ENCODE data around the gene TGFBR3L.

The TGFBR3L gene

GRCh38 chr19:7870571-7871436 lies 43.8 kb upstream of the TGFBR3L start:
- no peak overlapping the region for H3K9ac ChIP-seq
- H2AFZ ChIP-seq (ENCODE audit: low read depth): peak overlapping the region; percentile 61
- no peaks in the 10 kb centered on the region; the same call in 1 of the 2 replicates for H3K27me3 ChIP-seq (ENCODE audit: insufficient read depth, low read depth)
- peaks cover 25% of the 10 kb centered on the region for H3K4me1 ChIP-seq (ENCODE audit: low read depth, poor library complexity, severe bottlenecking)
- no peaks in the 10 kb centered on the region for H4K20me1 ChIP-seq (ENCODE audit: insufficient read depth)
- no peaks in the 10 kb centered on the region for H3K79me2 ChIP-seq (ENCODE audit: insufficient read depth, low read depth)
- H3K4me3 ChIP-seq (IDR thresholded peaks at IDR 0.05; ENCODE audit: insufficient read depth, low read depth, low read length): no peak overlapping the region
- peak overlapping the region; percentile 41; the same call in 1 of the 2 replicates for H3K27ac ChIP-seq
- TF ChIP-seq CTCF (conservative IDR thresholded peaks at IDR 0.05; ENCODE audit: low read depth, low read length): no peak
- peak overlapping the region; percentile 77; the same call in 1 of the 2 replicates for H3K4me2 ChIP-seq
- H3K36me3 ChIP-seq (ENCODE audit: insufficient read depth): no peaks in the 10 kb centered on the region

DNA sequence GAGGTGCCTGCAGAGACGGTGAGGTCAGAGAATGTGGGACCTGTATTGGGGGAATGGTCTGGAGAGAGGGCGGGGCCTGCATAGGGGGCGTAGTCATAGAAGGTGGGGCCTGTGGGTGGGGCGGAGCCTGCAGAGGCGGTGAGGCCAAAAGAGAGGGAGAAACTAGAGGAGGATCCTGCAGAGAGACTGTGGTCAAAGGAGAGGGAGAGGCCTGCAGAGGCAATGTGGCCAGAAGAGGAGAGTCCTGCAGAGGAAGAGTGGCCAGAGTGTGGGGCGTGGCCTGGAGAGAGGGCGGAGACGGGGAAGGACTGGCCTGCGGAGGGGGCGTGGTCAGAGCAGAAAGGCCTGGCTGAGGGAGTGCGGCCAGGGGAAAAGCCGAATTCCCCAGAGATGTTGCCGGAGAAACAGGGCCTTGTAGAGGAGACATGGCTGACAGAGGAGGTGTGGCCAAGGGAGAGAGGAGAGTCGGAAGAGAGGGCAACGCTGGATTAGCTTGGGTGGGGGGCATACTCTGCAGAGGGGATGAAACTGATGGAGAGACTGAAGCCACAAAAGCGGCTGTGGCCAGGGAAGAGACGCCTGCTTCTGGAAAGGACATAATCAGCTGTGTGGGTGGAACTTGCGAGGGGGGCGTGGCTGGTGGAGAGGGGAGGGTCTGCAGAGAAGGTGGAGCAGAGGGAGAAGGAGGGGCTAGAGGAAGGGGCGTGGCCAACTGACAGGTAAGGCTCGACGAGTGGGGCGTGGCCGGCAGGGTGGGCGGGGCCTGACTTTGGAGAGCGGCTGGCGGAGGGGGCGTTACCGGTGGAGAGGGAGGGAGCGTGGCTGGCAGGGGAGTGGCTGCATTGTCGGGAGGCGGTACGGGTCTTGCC lies 43.0 kb upstream of the TGFBR3L start:
- H3K4me2 ChIP-seq: peak overlapping the region; percentile 77
- H3K27me3 ChIP-seq (ENCODE audit: insufficient read depth, low read depth): no peaks in the 10 kb centered on the region; the same call in 1 of the 2 replicates
- peak overlapping the region; percentile 41; the same call in 1 of the 2 replicates for H3K27ac ChIP-seq
- no peaks in the 10 kb centered on the region for H3K36me3 ChIP-seq (ENCODE audit: insufficient read depth)
- H3K4me1 ChIP-seq (ENCODE audit: low read depth, poor library complexity, severe bottlenecking): peaks cover 25% of the 10 kb centered on the region
- TF ChIP-seq CTCF (conservative IDR thresholded peaks at IDR 0.05; ENCODE audit: low read depth, low read length): no peak
- no peak overlapping the region for H3K4me3 ChIP-seq (IDR thresholded peaks at IDR 0.05; ENCODE audit: insufficient read depth, low read depth, low read length)
- no peaks in the 10 kb centered on the region for H4K20me1 ChIP-seq (ENCODE audit: insufficient read depth)
- H3K9ac ChIP-seq: no peak overlapping the region
- H2AFZ ChIP-seq (ENCODE audit: low read depth): peak overlapping the region; percentile 61
- H3K79me2 ChIP-seq (ENCODE audit: insufficient read depth, low read depth): no peaks in the 10 kb centered on the region

GRCh38 chr19:7872306-7873204 lies 42.1 kb upstream of the TGFBR3L start:
- TF ChIP-seq CTCF (conservative IDR thresholded peaks at IDR 0.05; ENCODE audit: low read depth, low read length): no peak
- peak overlapping the region; percentile 77 for H3K4me2 ChIP-seq
- H3K4me1 ChIP-seq (ENCODE audit: low read depth, poor library complexity, severe bottlenecking): peaks cover 25% of the 10 kb centered on the region
- no peaks in the 10 kb centered on the region; the same call in 1 of the 2 replicates for H3K27me3 ChIP-seq (ENCODE audit: insufficient read depth, low read depth)
- H4K20me1 ChIP-seq (ENCODE audit: insufficient read depth): no peaks in the 10 kb centered on the region
- H2AFZ ChIP-seq (ENCODE audit: low read depth): peak overlapping the region; percentile 38; the same call in 1 of the 2 replicates
- H3K79me2 ChIP-seq (ENCODE audit: insufficient read depth, low read depth): no peaks in the 10 kb centered on the region
- H3K9ac ChIP-seq: no peak overlapping the region
- no peak overlapping the region for H3K27ac ChIP-seq
- H3K4me3 ChIP-seq (IDR thresholded peaks at IDR 0.05; ENCODE audit: insufficient read depth, low read depth, low read length): no peak overlapping the region
- no peaks in the 10 kb centered on the region for H3K36me3 ChIP-seq (ENCODE audit: insufficient read depth)

Measured in KMS-11 (cell line).